GM18517 (cell line): ENCODE results near the gene TMEM54.

Experiments
- ATAC-seq: cut with Tn5 transposase; IDR thresholded peaks from one replicate; pipeline ENCODE4 v1.9.1; 2021; ENCODE audit warnings: mild to moderate bottlenecking, moderate library complexity; ENCODE audit not compliant: unreplicated experiment

The TMEM54 gene

GRCh38 chr1:32883338-32884031 lies 17.7 kb downstream of the TMEM54 start:
- no peak for ATAC-seq

DNA sequence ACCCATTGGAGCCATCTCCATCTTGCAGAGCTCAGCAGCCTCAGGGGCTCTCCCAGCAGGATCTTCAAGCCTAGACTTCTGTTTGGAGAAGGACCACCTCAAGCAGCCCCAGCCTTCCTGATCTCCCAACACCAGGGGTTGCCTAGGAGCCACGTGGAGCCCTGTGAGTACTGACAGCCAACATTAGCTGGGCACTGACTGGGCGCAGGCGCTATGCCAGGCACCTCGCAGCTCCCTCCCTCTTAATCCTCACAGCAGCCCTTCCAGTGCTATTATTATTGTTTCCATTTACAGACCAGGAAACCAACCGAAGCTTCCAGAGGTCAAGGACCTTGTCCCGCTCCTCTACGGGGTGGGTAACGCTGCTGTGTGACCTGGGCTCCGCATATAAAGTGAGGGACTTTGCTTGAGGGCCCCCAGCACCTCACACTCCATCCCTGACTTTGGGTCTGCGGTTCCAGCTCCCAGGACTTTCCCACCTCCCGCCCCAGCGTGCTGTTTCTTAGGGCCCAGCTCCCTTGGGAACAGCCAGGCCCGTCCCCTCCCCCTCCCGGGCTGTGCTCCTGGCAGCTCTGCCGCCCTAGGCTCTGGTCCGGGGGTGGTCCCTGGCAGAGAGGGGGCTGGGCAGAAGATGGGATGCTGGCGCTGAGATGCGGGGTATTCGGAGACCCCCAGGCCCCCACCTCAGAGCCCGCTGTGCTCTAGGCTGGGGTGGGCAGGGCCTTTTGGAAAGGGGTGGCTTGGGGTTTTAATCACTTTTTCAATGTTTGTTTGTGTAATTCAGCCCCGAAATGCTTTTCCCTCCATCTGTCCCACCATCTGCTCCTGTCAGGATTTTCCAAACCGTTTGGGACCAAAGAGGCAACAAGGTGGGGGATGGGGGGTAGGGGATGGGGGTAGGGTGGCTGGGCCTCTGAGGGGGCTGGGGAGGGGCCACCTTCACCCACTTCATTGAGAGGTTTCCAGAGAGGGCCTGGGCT lies 19.0 kb downstream of the TMEM54 start:
- no peak for ATAC-seq

- no peak for ATAC-seq
Measured at GRCh38 chr1:32881291-32881690, 19.9 kb downstream of the TMEM54 start.

DNA sequence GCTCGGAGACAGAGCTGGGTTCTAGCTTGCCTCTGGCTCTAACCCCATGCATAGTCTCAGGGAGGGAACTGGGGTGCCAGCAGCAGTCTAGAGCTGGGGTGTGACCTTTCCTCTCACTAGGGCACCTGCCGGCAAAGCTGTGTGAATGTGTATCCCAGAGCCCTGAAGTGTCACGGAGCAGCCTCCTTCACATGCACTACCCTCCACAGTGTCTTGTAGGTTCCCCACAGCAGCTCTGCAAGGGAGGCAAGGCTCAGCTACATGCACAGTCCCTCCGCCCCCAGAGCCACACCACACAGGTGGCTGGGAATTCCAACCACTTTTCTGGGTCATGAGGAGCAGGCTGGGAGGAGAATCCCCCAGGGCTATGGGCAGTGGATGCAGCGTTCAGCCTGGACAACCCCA lies 22.6 kb downstream of the TMEM54 start:
- ATAC-seq = no peak

DNA sequence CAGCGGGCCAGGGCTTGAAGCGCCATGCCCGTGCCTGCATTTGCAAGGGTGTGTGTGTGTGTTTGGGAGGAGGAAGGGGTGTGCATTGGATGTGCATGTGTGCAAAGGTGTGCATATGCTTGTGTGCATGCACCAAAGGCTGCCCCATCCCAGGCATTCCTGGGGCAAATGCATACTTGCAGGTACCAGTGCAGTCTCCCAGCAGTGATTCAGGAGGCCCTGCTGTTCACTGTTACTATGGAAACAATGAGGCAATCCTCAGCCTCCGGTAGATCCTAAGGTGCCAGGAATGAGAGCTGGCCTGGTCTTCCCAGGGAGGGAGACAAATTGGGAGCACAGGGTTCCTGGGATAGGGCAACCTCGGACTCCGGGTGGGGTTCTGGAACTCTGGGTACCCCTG lies 23.0 kb downstream of the TMEM54 start:
- ATAC-seq = no peak

DNA sequence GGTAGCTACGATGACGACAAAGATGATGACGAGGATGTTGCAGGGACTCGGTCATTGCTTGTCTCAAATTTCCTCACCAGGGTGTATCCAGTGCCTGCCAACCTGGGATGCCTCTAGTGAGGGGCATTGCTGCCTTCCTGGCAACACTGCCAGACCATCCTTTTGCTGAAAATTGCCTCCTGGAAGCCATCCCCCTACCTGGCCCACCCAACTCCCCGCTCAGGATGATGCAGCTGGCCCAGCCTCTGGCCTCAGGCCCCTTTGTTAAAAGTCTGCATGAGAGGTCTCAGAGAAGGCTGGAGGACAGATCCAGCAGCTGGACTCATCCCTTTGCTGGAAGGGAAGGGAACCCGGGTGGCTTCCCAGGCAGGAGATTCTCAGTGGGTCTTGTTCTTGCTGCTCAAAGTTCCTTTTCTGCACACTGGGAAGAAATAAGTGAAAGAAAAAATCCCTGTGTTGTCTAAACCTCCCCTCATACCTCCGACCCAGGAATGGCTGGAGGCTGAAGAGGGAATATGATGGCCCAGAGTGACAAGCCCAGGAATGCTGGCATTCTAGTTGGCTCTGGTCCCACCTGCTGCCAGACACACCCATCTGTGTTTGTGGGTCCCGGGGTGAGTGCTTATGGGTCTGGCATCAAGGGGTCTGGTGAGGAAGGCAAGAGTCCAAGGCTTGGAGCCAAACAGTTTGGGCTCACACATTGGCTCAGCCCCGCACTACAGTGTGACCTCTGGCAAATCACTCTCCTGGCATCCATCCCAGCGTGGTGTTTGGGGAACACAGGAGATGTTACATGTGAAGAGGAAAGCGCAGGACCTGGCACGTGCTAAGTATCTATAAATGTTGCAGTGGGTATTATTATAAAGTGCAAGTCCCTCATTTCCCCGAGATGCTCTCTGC lies 23.7 kb downstream of the TMEM54 start:
- no peak for ATAC-seq

GRCh38 chr1:32876341-32877210 lies 24.6 kb downstream of the TMEM54 start:
- ATAC-seq = no peak

DNA sequence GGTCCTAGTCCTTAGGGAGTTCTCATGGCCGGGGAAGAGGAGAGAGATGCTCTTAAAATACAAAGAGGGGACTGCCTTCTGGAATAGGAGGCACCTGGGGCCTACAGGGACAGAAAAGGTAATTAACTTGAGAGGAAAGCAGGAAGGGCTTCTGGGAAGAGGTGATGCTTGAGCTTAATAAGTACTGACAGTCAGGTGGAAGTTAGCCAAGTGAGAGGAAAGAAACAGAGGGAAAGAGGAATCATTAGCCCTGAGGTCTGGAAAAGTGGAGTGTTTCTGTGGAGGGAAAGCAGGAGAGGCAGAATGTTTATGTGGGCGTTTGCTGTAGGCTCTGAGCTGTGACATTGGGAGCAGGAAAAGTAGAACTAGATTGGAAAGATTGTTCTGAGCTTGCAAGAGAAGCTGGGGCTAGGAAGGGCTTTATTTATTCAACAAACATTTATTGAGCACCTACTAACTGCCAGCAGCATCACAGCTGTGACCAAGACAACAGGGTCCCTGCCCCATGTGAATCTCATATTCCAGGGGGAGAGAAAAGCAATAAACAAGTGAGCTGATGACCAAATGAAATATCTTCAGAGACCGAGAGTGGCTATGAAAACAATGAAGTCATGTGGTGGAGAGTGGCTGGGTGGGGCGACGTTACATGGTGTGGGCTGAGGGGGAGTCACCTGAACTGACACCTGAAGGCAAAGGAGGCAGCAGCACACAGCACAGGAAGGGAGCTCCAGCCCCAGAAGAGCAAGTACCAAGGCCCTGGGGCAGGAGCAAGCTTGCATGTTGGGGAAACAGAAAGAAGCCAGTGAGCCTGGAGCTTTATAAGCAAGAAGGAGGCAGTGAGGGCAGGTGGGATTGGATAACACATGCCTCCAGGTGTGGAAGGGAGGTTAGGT lies 26.1 kb downstream of the TMEM54 start:
- ATAC-seq = no peak

GRCh38 chr1:32873484-32873883 lies 27.7 kb downstream of the TMEM54 start:
- no peak for ATAC-seq

DNA sequence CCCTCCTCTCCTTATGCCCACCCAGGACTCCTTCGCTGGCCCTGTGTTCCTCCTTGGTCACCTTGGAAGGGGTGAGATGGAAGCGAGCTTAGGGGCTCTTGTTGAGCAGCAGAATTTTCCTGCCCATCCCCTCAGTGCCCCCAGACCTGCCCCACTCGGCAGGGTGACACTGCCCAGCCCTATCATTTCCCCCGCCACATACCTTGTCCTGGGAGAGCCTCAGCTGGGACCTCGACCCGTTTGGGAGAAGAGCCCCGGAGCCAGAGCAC lies 29.1 kb downstream of the TMEM54 start:
- no peak for ATAC-seq

DNA sequence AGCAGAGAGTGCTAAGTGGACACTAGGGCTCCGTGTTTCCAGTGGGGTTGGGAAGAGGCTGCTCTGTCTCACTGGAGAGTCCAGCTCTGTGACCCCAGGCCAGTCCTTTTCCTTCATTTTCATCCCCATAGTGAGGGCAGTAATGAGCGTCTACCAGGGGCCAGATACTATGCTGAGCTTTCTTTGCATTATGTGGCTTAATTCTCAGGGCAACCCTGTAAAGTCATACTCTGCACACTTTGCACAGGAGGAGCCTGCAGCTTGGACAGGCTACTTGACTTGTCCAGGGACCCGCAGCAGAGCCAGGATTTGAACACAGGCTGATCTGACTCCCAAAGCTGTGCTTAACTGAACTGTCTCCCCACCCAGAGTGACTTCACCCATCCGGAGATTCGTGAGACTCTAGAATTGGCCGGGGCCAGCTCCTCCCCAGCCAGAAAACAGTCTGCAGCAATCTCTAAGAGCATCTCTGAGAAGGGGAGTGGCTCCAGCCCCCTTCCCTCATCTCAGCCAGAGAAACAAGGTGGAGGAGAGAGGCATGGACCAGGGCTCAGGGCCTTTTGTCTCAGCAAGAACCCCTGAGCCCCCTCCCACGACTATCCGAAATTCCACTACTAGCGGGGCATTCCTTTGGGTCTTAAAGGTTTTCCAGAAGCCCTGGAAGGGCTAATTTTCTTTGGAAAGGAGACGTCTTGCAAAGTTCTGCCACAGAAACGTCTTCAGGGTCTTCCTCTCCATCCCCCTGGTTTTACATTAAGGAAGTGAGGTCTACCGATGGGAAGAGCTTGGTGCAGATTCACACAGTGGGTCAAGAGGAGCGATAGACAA lies 29.6 kb downstream of the TMEM54 start:
- ATAC-seq = no peak

DNA sequence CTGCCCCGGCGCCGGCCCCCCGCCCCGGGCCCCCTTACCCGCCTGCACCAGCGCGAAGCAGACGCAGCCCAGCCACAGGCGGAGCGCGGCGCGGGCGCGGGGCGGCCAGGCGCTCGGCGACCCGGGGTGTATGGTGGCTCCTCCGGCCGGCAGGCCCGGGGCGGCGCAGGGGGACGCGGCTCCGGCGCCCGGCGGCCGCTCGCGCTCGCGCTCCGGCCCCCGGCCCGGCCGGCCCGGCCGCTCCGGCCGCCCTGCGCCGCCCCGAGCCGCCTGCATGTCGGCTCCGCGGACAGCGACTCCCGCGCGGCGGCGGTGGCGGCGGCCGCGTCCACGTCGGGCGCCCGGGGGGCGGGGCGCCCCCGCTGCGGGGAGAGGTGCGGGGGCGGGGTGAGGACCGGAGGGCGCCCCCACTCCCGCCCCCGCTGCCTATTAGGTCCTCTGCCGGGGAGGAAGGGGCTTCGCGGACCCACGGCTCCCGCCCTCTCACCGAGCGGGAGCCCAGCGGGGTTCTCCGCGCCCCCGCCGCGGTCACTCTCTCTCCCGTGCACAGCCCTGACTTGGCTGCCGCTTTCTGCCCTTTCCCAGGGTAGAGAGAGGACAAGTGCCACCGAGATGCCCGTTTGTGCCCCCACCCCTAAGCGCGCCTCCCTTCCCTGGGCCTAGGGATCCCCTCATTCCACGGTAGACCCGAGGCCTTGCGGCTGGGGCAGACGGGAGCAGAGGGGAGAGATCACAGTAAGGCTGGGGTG lies 30.4 kb downstream of the TMEM54 start, which contains the start of gene FNDC5:
Gene FNDC5 (minus strand): TSS at position 298 of the 749 bp plus-strand sequence.
- no peak for ATAC-seq

DNA sequence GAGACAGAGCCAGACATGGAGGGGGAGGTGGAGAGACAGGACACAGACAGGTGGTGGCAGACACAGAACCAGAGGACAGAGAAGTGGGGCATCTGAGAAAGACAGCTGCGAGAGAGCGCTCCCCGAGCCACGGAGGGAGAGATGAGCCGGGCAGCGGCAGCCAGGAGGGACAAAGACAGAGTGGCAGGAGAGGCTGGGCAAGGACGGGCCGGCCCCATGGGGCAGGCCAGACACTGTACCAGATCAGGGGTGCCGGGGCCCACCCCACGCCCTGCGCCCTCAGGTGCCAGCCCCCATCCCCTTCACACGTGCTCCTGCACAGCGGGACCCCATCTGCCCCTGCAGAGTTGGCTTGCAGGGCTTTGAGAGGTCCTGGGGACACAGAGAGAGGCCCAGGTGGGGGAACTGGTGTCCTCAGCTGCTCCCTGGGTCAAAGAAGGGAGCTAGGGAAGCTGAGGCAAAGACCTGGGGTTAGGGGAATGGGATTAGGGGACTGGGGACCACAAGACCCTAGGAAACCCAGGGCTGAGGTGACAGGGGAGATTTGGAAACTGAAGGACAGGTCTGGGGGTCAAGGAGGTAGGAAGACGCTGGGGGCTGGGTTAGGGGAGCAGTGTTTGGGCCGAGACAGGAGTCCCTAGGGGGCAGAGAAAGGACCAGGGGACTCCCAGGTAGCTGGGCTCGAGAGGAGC lies 31.1 kb downstream of the TMEM54 start:
- no peak for ATAC-seq

GRCh38 chr1:32868806-32869455 lies 32.3 kb downstream of the TMEM54 start:
- ATAC-seq = no peak

GRCh38 chr1:32868085-32868484 lies 33.1 kb downstream of the TMEM54 start:
- no peak for ATAC-seq

- no peak for ATAC-seq
Measured at GRCh38 chr1:32867671-32868070, 33.5 kb downstream of the TMEM54 start.

DNA sequence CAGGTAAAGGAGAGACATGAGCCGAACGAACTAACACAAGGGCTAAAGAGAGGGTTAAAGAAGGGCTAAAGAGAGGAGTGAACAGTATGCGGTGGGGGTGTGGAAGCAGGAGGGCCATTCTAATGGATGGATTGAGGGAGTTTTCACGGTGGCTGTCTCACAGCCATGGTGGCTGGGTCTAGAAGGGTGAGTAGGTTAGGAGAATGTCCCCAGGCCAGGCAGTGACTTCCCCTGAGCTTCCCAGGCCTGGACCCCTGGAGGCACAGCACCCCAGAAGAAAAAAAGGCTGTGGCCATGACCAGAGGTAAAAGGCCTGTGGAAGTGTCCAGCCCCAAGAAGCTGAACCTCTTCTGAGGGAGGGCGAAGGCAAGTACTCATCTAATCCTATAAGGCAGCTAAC lies 34.0 kb downstream of the TMEM54 start:
- ATAC-seq = no peak
